GM23338 (cell line): ENCODE measurements around the gene UFD1.

ENCODE experiments used
- CREB1 ChIP-seq: fragments of 250-450 bp; sonication (Bioruptor Pico); IDR thresholded peaks from 2 replicates; pipeline ENCODE4 v1.5.0; 2020; ENCODE audit warnings: low read depth, mild to moderate bottlenecking, moderate library complexity
- EZH2 ChIP-seq: fragments of 200-600 bp; sonication (generic); IDR thresholded peaks from one replicate; pipeline ENCODE4 v1.8.0; 2017; ENCODE audit warnings: antibody characterized with exemption, mild to moderate bottlenecking, low read depth; ENCODE audit not compliant: unreplicated experiment
- EZH2phosphoT487 ChIP-seq: fragments of 200-600 bp; sonication (generic); IDR thresholded peaks from one replicate; pipeline ENCODE4 v1.8.1; 2018; ENCODE audit warnings: antibody characterized with exemption; ENCODE audit not compliant: unreplicated experiment
- POLR2AphosphoS5 ChIP-seq: IDR thresholded peaks from 2 replicates; pipeline ENCODE4 v1.6.1; 2016; ENCODE audit warnings: antibody characterized with exemption, low read depth
- ZNF114 ChIP-seq: fragments of 250-450 bp; sonication (Bioruptor Pico); IDR thresholded peaks from 2 replicates; pipeline ENCODE4 v1.5.0; 2020; ENCODE audit warnings: mild to moderate bottlenecking, moderate library complexity
- ZNF331 ChIP-seq: fragments of 250-450 bp; sonication (Bioruptor Pico); IDR thresholded peaks from 2 replicates; pipeline ENCODE4 v1.5.0; 2020; ENCODE audit warnings: low read depth, mild to moderate bottlenecking, moderate library complexity
- TF ChIP-seq, protein P1 (sequence below), 2 experiments: fragments of 200-600 bp in 1 of 2; sonication (generic) in 1 of 2; conservative IDR thresholded peaks; 2 replicates each; pipeline versions ENCODE4 v1.5.1 to v1.6.1; 2016 to 2017; ENCODE audit warnings: antibody characterized with exemption in 2 of 2, low read depth in 2 of 2, mild to moderate bottlenecking in 2 of 2, moderate library complexity in 1 of 2
- TF ChIP-seq, protein P2 (sequence below): fragments of 250-450 bp; sonication (Bioruptor Pico); IDR thresholded peaks from 2 replicates; pipeline ENCODE4 v1.5.0; 2020; ENCODE audit warnings: mild to moderate bottlenecking, moderate library complexity
- TF ChIP-seq, protein P3 (sequence below): IDR thresholded peaks from one replicate; pipeline ENCODE4 v1.6.1; 2018; ENCODE audit warnings: antibody characterized with exemption; ENCODE audit not compliant: unreplicated experiment
- TF ChIP-seq, protein P4 (sequence below): IDR thresholded peaks from 2 replicates; pipeline ENCODE4 v1.6.1; 2016; ENCODE audit warnings: antibody characterized with exemption

DNA sequence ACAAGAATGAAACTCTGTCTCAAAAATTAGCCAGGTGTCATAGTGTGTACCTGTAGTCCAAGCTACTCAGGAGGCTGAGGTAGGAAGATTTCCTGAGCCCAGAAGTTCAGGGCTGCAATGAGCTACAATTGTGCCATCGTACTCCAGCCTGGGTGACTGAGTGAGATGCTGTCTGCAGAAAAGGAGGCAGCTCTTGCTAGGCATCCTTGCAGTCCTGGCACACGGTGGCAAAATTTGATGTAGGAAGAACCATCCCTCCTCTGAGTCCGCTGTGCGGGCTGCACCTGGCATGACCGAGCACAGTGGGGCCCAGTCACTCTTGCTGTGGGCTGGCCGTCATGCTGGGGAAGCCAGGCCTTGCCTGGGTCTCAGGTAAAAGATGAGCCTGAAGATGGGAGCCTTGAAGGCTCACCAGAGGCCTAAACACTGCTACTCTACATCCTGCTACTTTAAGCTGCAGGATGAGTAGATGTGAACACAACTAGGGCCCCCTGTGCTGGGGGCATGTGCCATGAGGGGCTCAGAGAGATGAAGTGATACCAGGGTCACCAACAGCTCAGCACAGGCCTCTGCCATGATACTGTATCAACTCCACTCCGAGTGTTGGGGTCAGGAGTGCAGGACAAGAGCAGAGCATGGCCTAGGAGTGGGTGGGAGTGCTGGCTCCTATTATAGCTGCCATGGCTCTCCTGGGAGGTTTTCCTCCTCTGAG, 19.3 kb upstream of the UFD1 start:
- TF ChIP-seq, protein P1, sequence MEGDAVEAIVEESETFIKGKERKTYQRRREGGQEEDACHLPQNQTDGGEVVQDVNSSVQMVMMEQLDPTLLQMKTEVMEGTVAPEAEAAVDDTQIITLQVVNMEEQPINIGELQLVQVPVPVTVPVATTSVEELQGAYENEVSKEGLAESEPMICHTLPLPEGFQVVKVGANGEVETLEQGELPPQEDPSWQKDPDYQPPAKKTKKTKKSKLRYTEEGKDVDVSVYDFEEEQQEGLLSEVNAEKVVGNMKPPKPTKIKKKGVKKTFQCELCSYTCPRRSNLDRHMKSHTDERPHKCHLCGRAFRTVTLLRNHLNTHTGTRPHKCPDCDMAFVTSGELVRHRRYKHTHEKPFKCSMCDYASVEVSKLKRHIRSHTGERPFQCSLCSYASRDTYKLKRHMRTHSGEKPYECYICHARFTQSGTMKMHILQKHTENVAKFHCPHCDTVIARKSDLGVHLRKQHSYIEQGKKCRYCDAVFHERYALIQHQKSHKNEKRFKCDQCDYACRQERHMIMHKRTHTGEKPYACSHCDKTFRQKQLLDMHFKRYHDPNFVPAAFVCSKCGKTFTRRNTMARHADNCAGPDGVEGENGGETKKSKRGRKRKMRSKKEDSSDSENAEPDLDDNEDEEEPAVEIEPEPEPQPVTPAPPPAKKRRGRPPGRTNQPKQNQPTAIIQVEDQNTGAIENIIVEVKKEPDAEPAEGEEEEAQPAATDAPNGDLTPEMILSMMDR (conservative IDR thresholded peaks at IDR 0.05; ENCODE audit: low read depth in 2 of 2) = no peak
- no peak for TF ChIP-seq POLR2AphosphoS5
- TF ChIP-seq CREB1 = no peak
- no peak for TF ChIP-seq EZH2phosphoT487
- TF ChIP-seq EZH2 = no peak
- TF ChIP-seq, protein P2, sequence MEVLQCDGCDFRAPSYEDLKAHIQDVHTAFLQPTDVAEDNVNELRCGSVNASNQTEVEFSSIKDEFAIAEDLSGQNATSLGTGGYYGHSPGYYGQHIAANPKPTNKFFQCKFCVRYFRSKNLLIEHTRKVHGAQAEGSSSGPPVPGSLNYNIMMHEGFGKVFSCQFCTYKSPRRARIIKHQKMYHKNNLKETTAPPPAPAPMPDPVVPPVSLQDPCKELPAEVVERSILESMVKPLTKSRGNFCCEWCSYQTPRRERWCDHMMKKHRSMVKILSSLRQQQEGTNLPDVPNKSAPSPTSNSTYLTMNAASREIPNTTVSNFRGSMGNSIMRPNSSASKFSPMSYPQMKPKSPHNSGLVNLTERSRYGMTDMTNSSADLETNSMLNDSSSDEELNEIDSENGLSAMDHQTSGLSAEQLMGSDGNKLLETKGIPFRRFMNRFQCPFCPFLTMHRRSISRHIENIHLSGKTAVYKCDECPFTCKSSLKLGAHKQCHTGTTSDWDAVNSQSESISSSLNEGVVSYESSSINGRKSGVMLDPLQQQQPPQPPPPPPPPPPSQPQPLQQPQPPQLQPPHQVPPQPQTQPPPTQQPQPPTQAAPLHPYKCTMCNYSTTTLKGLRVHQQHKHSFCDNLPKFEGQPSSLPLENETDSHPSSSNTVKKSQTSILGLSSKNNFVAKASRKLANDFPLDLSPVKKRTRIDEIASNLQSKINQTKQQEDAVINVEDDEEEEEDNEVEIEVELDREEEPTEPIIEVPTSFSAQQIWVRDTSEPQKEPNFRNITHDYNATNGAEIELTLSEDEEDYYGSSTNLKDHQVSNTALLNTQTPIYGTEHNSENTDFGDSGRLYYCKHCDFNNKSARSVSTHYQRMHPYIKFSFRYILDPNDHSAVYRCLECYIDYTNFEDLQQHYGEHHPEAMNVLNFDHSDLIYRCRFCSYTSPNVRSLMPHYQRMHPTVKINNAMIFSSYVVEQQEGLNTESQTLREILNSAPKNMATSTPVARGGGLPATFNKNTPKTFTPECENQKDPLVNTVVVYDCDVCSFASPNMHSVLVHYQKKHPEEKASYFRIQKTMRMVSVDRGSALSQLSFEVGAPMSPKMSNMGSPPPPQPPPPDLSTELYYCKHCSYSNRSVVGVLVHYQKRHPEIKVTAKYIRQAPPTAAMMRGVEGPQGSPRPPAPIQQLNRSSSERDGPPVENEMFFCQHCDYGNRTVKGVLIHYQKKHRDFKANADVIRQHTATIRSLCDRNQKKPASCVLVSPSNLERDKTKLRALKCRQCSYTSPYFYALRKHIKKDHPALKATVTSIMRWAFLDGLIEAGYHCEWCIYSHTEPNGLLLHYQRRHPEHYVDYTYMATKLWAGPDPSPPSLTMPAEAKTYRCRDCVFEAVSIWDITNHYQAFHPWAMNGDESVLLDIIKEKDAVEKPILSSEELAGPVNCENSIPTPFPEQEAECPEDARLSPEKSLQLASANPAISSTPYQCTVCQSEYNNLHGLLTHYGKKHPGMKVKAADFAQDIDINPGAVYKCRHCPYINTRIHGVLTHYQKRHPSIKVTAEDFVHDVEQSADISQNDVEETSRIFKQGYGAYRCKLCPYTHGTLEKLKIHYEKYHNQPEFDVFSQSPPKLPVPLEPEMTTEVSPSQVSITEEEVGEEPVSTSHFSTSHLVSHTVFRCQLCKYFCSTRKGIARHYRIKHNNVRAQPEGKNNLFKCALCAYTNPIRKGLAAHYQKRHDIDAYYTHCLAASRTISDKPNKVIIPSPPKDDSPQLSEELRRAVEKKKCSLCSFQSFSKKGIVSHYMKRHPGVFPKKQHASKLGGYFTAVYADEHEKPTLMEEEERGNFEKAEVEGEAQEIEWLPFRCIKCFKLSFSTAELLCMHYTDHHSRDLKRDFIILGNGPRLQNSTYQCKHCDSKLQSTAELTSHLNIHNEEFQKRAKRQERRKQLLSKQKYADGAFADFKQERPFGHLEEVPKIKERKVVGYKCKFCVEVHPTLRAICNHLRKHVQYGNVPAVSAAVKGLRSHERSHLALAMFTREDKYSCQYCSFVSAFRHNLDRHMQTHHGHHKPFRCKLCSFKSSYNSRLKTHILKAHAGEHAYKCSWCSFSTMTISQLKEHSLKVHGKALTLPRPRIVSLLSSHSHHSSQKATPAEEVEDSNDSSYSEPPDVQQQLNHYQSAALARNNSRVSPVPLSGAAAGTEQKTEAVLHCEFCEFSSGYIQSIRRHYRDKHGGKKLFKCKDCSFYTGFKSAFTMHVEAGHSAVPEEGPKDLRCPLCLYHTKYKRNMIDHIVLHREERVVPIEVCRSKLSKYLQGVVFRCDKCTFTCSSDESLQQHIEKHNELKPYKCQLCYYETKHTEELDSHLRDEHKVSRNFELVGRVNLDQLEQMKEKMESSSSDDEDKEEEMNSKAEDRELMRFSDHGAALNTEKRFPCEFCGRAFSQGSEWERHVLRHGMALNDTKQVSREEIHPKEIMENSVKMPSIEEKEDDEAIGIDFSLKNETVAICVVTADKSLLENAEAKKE (CRISPR knock-in tag) = no peak
- TF ChIP-seq ZNF114 (CRISPR knock-in tag) = no peak
- TF ChIP-seq, protein P3, sequence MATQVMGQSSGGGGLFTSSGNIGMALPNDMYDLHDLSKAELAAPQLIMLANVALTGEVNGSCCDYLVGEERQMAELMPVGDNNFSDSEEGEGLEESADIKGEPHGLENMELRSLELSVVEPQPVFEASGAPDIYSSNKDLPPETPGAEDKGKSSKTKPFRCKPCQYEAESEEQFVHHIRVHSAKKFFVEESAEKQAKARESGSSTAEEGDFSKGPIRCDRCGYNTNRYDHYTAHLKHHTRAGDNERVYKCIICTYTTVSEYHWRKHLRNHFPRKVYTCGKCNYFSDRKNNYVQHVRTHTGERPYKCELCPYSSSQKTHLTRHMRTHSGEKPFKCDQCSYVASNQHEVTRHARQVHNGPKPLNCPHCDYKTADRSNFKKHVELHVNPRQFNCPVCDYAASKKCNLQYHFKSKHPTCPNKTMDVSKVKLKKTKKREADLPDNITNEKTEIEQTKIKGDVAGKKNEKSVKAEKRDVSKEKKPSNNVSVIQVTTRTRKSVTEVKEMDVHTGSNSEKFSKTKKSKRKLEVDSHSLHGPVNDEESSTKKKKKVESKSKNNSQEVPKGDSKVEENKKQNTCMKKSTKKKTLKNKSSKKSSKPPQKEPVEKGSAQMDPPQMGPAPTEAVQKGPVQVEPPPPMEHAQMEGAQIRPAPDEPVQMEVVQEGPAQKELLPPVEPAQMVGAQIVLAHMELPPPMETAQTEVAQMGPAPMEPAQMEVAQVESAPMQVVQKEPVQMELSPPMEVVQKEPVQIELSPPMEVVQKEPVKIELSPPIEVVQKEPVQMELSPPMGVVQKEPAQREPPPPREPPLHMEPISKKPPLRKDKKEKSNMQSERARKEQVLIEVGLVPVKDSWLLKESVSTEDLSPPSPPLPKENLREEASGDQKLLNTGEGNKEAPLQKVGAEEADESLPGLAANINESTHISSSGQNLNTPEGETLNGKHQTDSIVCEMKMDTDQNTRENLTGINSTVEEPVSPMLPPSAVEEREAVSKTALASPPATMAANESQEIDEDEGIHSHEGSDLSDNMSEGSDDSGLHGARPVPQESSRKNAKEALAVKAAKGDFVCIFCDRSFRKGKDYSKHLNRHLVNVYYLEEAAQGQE = no peak
- TF ChIP-seq, protein P4, sequence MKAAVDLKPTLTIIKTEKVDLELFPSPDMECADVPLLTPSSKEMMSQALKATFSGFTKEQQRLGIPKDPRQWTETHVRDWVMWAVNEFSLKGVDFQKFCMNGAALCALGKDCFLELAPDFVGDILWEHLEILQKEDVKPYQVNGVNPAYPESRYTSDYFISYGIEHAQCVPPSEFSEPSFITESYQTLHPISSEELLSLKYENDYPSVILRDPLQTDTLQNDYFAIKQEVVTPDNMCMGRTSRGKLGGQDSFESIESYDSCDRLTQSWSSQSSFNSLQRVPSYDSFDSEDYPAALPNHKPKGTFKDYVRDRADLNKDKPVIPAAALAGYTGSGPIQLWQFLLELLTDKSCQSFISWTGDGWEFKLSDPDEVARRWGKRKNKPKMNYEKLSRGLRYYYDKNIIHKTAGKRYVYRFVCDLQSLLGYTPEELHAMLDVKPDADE = no peak
- TF ChIP-seq ZNF331 = no peak
